Parathyroid adenoma (tissue), 2 donors: Measurements from ENCODE around the gene BAIAP2.
"Not testable (repeated sequence)": the region's sequence is repeated elsewhere in the genome, so short reads cannot be mapped to it uniquely, and the experiment has no call there.

Source experiments
- H2AFZ ChIP-seq: fragments of 300-600 bp; sonication (generic); one replicate; pipeline ENCODE4 v1.7.0; 2017; ENCODE audit warnings: antibody characterized with exemption, mild to moderate bottlenecking
- H3K27ac ChIP-seq: fragments of 300-600 bp; sonication (generic); one replicate; pipeline ENCODE4 v1.7.0; 2017
- H3K27me3 ChIP-seq: fragments of 300-600 bp; sonication (generic); one replicate; pipeline ENCODE4 v1.7.0; 2017; ENCODE audit warnings: low read length; ENCODE audit not compliant: control insufficient read depth, insufficient read depth
- H3K36me3 ChIP-seq: fragments of 300-600 bp; sonication (generic); one replicate; pipeline ENCODE4 v1.7.0; 2017; ENCODE audit warnings: low read length; ENCODE audit not compliant: control insufficient read depth, insufficient read depth
- H3K4me1 ChIP-seq: fragments of 300-600 bp; sonication (generic); one replicate; pipeline ENCODE4 v1.7.0; 2017; ENCODE audit warnings: control low read depth
- H3K4me2 ChIP-seq: fragments of 300-600 bp; sonication (generic); one replicate; pipeline ENCODE4 v1.7.0; 2017; ENCODE audit warnings: low read length
- H3K4me3 ChIP-seq: fragments of 300-600 bp; sonication (generic); one replicate; pipeline ENCODE4 v1.7.0; 2017; ENCODE audit warnings: low read depth, low read length
- H3K79me2 ChIP-seq: fragments of 300-600 bp; sonication (generic); one replicate; pipeline ENCODE4 v1.7.0; 2017; ENCODE audit warnings: control low read depth
- H3K9ac ChIP-seq: fragments of 300-600 bp; sonication (generic); one replicate; pipeline ENCODE4 v1.7.0; 2017; ENCODE audit warnings: mild to moderate bottlenecking
- H3K9me3 ChIP-seq: fragments of 300-600 bp; sonication (generic); one replicate; pipeline ENCODE4 v1.7.0; 2017; ENCODE audit warnings: low read length; ENCODE audit not compliant: control insufficient read depth
- CTCF ChIP-seq: fragments of 300-600 bp; sonication (generic); IDR thresholded peaks from one replicate; pipeline ENCODE4 v1.7.0; 2017; ENCODE audit warnings: antibody characterized with exemption, mild to moderate bottlenecking
- donor health status: primary hyperparathyroidism.

The BAIAP2 gene

GRCh38 chr17:81150377-81151077 lies 115.6 kb downstream of the BAIAP2 start:
- no peak for TF ChIP-seq CTCF
- no peak overlapping the region for H2AFZ ChIP-seq
- no peaks in the 10 kb centered on the region for H3K36me3 ChIP-seq
- H3K27me3 ChIP-seq, result no peaks in the 10 kb centered on the region
- no peak overlapping the region for H3K4me2 ChIP-seq
- no peaks in the 10 kb centered on the region for H3K9me3 ChIP-seq
- no peaks in the 10 kb centered on the region for H3K4me1 ChIP-seq
- H3K27ac ChIP-seq, result no peak overlapping the region
- H3K9ac ChIP-seq, result no peak overlapping the region
- H3K4me3 ChIP-seq, result no peak overlapping the region
- no peaks in the 10 kb centered on the region for H3K79me2 ChIP-seq

GRCh38 chr17:81151278-81151677 lies 116.3 kb downstream of the BAIAP2 start:
- Histone ChIP-seq H3K79me2 (no peaks in the 10 kb centered on the region), H3K27me3 (no peaks in the 10 kb centered on the region), H3K4me3 (no peak overlapping the region), H3K36me3 (no peaks in the 10 kb centered on the region), H3K9me3 (no peaks in the 10 kb centered on the region), H3K27ac (no peak overlapping the region), H3K9ac (no peak overlapping the region), H2AFZ (no peak overlapping the region), H3K4me2 (no peak overlapping the region), H3K4me1 (no peaks in the 10 kb centered on the region)
- no peak for TF ChIP-seq CTCF

GRCh38 chr17:81152288-81152828 lies 117.4 kb downstream of the BAIAP2 start:
- Histone ChIP-seq H3K9ac (no peak overlapping the region), H3K4me3 (no peak overlapping the region), H3K27ac (no peak overlapping the region), H3K4me1 (no peaks in the 10 kb centered on the region), H3K9me3 (no peaks in the 10 kb centered on the region), H2AFZ (no peak overlapping the region), H3K36me3 (no peaks in the 10 kb centered on the region), H3K4me2 (no peak overlapping the region), H3K79me2 (no peaks in the 10 kb centered on the region), H3K27me3 (no peaks in the 10 kb centered on the region)
- TF ChIP-seq CTCF, result no peak

GRCh38 chr17:81153340-81153803 lies 118.4 kb downstream of the BAIAP2 start:
- Histone ChIP-seq H3K9ac (no peak overlapping the region), H3K36me3 (no peaks in the 10 kb centered on the region), H3K27me3 (no peaks in the 10 kb centered on the region), H3K4me2 (no peak overlapping the region), H2AFZ (no peak overlapping the region), H3K79me2 (no peaks in the 10 kb centered on the region), H3K27ac (no peak overlapping the region), H3K4me3 (no peak overlapping the region), H3K9me3 (no peaks in the 10 kb centered on the region), H3K4me1 (no peaks in the 10 kb centered on the region)
- TF ChIP-seq CTCF, result no peak

- not testable (repeated sequence) for H3K9ac ChIP-seq, H3K4me1 ChIP-seq, H3K27me3 ChIP-seq, H3K79me2 ChIP-seq, H3K4me2 ChIP-seq, H3K36me3 ChIP-seq, H3K9me3 ChIP-seq, H3K4me3 ChIP-seq, H2AFZ ChIP-seq, H3K27ac ChIP-seq
Observed at GRCh38 chr17:81154016-81154415, 119.1 kb downstream of the BAIAP2 start.
